GM18511 (cell line): ENCODE data around the gene TRMU.

ENCODE experiments used
- ATAC-seq: cut with Tn5 transposase; IDR thresholded peaks from one replicate; pipeline ENCODE4 v1.9.1; 2021; ENCODE audit warnings: mild to moderate bottlenecking, moderate library complexity; ENCODE audit not compliant: unreplicated experiment

TRMU gene

DNA sequence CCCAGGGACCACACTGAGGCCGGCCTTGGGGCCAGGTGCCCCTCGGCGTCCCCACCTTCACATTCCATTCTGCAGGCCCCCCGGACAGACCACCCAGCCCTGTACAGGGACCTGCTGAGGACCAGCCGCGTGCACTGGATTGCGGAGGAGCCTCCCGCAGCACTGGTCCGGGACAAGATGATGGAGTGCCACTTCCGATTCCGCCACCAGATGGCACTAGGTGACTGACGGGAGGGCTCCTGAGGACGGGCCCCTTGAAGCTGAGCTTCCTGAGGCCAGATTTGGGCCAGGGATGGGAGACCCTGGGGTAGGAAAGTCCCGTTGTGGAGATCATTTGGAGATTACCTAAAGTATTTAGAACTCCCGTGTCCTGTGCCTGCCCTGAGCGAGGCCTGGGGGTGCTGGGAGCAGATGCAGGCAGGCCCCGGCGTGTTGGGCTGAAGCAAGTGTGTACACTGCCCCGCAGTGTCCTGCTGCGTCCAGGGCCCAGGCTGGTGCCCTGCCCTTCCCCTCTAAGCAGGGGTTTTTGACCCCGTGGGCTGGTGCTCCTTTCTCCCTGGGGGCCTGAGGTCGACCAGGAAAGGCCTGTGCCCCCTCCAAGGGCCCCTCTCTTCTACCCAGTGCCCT is 20.0 kb downstream of the TRMU start:
- no peak for ATAC-seq

DNA sequence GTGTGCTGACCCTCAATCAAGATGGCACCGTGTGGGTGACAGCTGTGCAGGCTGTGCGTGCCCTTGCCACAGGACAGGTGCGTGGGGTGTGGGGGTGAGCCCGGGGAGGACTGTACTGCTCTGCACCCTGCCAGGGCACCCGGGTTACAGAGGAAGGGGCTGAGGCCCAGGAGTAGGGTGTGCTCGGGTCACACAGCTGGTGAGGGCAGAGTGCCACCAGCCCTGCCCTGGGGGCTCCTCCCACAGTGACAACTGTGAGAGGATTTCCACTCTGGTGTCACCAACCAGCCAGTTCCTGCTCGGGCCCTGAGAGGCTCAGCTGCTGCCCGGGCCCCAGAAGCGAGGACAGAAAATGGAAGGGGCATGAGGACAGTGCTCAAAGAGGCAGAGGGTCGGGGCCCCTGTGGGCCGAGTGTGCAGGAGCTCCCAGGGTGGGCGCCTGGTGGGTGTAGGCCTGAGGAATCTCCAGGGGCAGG is 20.5 kb downstream of the TRMU start:
- no peak for ATAC-seq

DNA sequence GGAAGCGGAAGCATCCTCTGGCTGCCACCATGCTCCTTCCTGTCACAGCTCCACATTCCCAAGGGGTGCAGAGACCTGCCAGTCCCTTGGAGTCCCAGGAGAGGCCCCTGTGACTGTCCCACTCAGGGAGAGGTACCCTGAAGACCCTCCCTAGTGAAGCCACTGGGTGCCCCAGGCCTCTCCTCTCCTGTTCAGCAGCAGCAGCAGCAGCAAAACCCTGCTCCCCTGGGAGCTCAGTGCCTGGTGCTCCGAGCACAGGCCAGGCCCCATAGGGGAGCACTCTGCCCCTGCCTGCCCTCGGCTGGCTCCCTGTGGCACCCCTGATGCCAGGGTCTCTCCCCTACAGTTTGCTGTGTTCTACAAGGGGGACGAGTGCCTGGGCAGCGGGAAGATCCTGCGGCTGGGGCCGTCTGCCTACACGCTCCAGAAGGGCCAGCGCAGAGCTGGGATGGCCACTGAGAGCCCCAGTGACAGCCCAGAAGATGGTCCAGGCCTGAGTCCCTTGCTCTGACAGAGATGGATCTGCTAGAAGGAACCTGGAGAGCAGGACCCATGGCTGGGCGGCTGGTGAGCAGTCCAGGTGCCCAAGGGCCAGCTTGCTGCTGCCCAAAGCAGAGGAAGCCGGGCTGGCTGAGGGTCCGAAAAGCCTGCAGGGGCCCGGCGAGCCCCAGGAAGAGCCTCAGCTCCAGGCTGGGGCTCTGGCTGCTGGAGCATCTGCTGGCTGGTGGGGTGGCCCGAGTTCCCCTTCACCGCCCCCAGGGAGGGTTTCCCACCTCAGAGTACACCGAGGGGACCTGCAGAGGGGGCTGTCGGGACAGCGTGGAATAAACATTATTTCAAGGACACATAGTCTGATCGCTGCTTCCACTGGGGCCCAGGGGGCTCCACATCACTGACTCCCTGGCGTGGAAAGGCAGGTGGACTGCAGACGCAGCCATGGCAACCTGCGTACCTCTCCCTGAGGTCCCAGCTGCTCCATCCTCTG is 21.3 kb downstream of the TRMU start:
- ATAC-seq, result no peak

DNA sequence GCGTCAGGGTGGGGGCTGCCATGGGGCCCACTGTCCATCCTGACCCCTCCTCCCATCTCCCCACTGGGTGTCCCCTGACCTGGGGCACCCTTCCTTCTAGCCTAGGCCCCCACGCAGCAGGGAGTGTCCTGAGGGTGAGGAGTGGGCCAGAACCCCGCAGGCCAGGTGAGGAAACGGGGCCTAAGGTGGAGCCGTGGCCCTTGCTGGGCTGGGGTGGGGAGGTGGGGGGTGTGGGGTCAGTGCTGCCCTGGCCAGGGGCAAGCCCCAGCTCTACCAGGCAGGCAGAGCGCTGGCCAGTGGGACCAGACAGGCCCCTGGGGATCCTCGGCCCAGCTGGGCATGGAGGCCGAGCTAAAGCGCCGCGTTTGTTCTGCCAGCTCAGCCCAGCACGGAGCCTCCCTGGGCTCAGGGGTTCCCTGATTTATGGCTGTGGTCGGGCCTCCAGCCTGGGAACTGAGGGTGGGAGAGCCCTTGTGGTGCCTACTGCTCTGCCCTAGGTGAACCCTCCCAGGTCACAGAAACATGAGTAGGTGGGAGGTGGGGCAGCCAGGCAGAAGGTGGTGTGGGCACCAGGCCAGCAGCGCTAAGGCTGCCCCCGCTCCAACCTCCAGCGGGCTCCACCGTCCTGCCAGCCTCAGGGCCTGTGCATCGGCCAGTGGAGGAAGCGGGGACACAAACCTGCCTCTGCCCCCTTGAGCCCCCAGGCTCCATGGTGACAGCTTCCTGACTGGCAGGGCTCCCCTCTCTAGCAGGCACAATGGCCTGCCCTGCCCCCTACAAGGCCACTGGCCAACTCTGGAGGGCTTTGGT is 22.4 kb downstream of the TRMU start:
- ATAC-seq, result no peak

DNA sequence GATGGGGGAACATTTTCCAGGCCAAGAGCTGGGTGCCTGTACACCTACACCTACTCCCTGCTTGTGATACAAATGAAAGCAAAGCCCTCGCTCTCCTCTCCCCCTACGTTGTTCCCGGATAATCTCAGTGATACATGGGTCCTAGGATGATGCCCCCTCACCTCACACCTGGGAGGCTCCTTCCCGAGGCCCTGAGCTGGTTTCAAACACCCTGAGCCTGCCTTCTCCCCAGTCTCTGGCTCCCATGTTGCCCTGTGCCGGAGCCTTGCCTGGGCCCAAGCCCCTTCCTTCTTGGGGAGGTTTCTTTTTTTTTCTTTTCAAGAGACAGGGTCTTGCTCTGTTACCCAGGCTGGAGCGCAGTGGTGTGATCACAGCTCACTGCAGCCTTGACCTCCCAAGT is 23.3 kb downstream of the TRMU start:
- no peak for ATAC-seq

DNA sequence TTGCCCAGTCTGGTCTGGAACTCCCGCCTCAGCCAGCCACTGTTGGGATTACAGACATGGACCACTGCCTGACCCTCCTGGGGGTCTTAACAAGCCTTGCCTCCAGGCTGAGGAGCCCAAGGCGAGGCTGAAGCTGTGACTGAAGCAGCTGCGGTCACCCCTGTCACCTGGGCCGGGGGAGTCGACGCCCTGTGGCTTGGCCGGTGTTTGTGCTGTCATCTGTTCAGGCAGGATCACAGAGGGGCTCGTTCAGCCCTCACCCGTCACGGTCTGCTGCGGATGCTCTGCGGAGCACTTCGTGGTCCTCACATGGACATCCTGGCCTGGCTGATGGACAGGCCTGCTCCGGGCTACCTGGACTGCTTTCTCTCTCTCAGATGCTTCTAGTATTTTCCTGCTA is 23.8 kb downstream of the TRMU start:
- ATAC-seq, result no peak

DNA sequence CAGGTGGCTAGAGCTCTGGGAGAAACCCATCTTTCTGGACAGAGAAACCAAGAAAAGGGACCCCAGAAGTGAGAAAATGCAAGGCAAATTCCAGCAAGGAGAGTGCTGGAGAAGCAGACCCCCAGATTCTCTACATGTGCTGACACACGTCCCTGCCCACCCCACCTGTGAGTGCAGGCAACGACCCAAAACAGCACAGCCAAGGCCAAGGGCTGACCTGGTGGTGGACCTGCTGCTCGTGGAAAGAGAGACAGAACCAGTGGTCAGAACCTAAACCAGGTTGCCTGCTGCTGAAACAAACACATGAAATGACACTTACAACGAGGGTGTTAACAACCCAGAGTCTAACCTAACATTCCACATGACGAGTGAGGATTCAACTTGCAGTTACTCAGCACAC is 24.6 kb downstream of the TRMU start:
- ATAC-seq, result no peak

DNA sequence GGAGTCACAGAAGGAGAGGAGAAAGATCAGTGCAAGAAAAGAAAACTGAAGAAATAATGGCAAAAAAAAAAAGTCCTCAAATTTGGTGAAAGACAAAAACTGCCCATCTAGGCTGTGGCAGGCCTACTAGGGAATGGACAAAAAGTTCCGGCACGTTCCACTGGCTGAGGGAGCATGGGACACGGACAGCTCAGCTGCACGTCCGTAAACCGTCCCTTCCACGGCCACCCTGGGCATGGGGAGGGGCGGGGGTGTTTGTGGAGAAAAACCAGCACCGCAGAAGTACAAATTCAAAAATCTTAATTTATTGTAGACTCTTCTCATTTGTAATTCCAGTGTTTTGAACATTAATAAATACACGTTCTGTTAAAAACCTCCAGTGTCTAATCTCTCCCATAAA is 25.4 kb downstream of the TRMU start:
- no peak for ATAC-seq

DNA sequence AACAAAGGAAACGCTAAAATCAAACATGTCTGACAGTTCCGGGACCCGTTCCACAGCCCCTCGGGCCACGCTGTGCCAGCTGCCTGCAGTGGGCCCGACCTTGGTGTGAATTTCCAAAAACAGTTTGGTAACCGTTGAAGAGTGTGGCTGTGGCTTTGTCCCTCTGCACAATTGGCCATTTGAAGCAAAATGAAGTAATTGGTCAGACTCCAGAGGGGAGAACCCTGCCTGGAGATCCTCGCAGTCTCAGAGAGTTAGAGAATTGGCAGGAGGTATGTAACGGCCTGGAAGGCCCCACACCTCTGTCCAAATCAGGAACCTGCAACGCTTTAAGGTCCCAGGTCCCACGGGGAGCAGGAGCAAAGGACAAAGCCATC is 26.3 kb downstream of the TRMU start:
- ATAC-seq, result no peak

DNA sequence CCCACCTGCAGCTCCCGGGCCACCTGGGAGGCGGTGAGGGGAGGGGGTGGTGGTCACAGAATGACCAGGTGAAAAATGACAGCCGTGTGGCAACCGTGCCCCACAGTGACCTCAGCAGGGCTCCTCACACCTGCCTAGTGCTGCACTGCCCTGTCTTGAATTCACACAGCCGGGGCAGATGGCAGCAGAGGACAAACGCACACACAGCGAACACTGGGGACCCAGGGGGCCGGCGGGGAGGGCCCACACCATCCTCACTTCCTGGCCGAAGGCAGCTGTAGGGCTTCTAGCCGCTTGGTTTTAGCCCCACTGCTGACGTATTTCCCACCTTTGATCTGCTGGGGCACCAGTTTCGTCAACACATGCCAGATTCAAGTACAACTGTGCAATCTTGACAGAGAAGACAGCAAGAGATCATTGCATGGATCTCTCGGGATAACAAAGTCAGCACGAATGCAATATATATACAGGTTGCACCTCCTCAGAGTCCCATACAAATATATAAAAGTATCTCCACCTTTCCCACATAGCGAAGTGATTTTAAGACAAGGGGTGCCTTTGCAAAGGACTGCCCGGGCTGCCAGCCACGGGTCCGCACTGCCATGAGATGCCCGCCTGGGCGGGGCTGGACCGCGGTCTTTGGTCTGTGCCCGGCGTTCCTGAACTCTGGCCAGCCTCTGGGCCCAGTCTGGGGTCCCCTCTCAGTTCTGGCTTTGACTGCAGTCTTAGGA is 26.9 kb downstream of the TRMU start:
- ATAC-seq, result no peak

DNA sequence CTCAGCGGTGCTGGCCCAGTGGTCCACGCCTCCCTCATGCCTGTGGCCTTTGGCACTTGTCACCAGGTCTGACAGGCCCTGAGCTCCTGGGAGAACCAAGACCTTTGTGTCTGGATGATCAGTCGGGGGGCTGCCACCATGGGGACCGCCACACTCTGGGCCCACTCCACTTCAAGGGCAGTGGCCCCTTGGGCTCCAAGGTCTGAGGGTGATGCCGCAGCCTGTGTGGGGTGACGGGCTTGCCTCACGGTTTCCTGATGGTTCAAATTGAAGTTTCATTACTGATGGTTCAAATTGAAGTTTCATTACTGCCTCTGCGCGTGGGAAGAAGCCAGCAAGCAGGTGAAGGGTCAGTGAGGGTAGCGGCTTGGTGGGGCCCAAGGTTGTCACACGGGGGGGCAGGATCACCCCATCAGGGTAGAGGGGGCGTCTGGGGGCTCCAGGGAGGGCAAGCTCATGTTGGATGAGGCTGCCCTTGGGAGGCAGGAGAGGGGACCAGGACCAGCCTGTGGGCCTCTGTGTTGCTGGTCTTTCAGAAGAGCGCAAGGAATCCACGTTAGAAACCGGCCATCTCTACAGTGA is 27.5 kb downstream of the TRMU start:
- no peak for ATAC-seq

DNA sequence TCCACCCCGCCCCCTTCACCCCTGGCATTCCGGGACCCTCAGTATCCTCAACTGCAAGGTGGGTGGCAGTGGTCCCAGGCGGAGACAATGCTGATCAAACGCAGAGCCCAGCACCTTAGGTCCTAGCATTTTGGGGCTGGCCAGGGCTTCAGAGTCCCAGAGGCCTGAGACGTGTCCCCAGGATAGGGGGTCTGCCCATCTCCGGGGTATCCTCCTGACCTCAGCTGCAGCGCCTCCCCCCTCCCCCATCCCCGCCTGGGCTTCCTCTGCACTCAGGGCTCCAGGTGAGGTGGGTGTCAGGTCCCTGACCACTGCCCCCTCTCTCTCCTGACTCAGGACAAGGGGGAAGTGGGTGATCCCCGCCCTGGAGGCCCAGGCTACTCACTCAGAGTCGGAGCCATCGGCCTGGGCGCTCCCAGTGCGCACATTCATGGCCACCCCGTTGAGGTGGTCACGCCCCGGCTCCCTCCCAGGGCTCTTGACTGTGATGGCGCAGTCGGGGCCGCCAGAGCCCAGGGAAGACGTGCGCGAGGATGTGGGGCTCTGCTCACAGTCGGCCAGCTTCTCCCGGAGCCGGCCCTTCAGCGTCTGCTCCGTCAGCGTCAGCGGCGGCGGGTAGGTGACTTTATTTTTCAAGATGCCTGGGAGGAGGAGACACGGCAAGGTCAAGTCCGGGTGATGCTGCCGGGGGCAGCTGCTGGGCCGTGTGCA is 28.3 kb downstream of the TRMU start:
- ATAC-seq, result no peak

DNA sequence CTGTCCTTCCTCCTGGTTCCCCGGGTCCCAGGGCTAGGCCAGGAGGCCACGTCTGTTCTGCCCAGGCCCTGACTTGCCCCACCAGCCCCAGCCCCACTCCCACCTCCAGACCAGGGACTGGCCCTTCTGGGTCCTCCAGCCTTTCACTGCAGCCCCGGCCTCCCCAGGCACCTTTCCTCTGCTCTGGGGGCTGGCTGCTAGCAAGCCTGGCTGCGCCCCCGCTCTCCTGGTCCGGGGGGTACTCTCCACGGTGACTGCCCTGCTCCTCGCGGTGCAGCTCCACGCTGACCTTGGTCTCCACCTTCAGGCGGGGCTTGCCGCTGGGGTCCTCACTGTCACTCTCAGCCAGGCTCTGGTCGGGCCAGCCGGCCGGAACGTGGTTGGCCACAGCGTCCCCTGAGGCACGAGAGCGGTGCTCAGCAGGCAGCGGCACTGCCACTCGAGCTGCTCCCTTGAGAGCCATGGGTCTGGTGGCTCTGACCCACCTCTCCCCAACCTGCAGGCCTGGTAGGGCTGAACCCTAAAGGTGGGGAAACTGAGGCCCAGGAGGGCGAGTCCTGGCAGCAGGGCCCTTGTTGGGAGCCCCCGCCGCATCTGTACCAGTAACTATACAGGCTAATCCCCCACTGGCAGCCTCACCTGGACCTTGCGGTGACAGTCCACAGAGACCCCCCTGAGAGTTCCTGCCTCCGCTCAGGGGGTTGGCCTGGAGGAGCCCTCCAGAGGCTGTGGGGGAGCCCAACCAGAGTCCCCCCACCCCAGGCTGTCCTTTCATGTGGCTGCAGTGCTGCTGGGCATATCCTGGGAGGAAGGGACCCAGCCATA is 29.0 kb downstream of the TRMU start:
- ATAC-seq, result no peak

DNA sequence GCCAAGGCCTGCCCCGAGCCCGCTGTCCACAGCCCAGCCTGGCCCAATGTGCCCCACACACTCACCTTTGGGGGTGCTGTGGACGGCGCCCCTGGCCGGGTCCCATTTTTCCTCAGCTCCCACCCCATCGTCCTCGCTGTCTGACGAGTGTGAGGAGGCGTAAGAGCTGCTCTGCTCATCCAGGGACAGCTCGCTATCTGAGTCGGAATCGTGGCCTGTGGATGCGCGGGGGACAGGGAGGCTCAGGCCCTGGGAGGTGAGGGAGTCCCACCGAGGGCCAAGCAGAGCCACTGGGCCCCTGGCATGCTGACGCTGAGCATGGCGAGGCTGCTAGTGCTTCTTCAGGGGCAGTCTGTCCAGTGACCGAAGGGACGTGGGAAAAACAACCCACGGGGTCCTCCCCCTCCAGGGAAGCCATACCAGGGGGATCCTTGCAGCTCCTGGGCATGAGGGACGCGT is 29.7 kb downstream of the TRMU start:
- ATAC-seq, result no peak

DNA sequence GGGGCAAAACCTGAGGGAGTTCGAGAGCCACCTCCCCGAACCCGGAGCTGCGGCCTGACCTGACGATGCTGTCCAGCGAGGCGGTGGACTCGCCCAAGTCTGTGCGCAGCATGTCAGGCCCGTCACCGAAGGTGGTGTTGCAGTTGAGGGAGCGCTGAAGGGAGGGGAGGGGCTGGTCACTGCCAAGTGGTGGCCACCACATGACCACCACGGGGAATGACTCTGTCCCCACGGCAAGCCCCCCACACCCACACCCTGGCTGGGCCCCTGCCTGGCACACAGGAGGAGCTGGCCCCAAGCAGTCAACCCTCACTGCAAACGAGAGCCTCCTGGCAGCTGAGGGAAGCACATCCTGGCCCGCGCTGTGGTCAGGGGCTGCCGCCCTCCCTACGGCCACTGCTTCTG is 30.8 kb downstream of the TRMU start:
- no peak for ATAC-seq

DNA sequence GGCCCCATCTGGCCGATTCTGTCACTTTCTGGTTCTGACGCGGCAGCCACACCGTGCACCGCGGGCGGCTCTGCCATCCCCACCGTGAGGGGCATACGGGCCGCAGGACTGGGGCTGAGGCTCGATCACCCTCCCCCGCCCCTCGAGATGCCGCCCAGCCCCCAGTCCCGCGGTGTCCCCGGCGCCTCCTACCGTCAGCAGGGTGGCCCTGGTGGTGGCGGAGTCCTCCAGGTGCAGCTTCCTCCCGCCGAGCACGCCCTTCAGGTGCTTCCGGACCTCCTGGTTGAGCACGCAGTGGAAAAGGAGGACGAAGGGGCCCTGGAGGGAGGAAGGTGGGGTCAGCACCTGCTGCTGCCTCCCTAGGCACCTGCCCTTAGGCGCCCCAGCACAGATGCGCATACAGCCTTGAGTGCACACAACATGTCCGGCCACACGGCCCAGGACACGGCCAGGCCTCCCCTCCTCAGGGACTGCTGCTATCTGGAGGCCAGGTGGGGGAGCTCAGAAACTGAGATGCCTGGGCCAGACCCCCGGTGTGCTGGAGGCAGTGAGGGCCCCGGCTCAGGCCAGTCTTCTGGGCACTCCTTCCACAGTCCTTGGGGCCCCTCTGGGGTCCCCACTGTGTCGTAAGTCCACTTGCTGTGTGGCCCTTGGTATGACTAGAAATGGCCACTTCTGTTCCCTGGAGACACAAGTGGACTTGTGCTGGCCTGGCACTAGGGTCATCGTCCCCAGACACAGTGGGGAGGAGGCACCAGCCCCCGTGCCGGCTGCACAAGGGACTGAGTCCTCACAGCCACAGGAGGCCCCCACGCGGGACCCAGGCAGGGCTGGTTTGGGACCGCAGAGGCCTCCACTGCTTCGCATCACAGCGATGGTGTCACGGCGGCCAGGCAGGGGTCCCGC is 31.5 kb downstream of the TRMU start:
- no peak for ATAC-seq

DNA sequence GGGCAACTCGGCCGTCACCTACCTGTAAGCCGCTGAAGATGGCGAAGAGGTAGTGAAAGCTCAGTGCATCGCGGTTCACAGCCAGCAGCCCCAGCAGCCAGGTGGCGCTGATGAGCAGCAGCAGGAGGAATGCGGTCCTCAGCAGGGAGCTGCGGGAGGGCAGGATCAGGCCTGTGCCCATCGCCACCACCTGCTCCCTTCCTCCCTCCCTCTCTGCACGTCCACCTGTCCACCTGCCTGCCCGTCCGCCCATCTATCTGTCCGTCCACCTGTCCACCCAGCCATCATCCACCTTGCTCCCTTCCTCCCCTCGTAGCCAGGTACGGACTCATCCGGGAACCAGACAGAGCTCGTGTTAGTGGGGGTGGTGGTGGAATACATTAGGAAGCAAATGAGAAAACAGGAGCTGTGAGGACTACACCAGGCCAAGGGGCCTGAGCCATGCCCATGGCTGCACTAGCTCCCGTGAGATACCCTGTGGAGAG is 32.2 kb downstream of the TRMU start:
- ATAC-seq, result no peak

DNA sequence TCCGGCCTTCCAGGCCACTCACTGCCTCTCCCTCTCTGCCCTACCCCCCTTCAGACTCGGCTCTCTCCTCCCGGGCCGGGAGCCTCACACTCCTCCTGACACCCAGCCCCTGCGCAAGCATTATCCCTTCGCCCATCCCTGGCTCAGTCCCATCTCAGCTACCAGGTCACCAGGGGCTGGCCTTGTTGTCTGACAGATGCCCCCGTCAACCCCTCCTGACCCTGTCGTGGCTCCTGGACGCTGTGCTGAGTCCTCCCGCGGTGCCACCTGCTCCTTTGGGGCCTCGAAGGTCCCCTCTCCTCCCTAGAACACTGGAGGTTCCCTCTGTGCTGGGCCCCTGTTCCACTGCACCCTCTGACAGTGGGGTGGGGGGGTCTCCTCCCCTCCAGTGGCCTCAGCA is 32.9 kb downstream of the TRMU start:
- ATAC-seq, result no peak
